SU-DHL-6 (cell line): ENCODE results near the gene PRCD.

ENCODE experiments used
- CTCF ChIP-seq: fragments of 200-600 bp; sonication (generic); IDR thresholded peaks from one replicate; pipeline ENCODE4 v1.5.1; 2017; ENCODE audit warnings: antibody characterized with exemption, mild to moderate bottlenecking, low read length, moderate library complexity; ENCODE audit not compliant: insufficient read depth, poor library complexity, severe bottlenecking
- EZH2phosphoT487 ChIP-seq: fragments of 200-600 bp; sonication (generic), shearing (Covaris generic); conservative IDR thresholded peaks from 2 replicates; pipeline ENCODE4 v1.6.1; 2018; ENCODE audit warnings: mild to moderate bottlenecking, antibody characterized with exemption, low read length, moderate library complexity, mixed read lengths

- TF ChIP-seq CTCF (no peak), EZH2phosphoT487 (no peak)
These were observed 35.7 kb downstream of the PRCD start for GRCh38 chr17:76575570-76575969.
